ENCODE data around the gene PCDH15.

The PCDH15 gene

DNA sequence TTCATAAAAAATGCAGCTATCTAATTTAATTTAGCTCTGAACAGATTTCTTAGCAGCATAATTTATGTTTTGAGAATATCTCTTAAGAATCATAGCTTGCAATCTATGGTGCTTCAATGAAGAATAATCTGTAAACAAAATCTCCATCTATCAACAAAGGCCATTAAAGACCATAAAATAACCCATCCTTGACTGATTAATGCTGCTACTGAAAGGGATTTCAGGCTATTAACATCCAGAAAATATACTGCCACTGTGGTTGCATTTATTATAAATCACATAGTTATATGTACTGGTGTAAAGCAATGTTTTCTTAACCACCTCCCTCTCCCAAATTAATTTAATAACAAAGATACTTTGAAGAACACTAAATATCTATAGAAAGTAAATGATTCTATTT lies 191.6 kb downstream of the PCDH15 start:
- Histone ChIP-seq H2AFZ (ENCODE audit: low read depth, low read length, severe bottlenecking) (no peak overlapping the region), H3K9ac (ENCODE audit: low read length) (no peak overlapping the region), H3K27ac (ENCODE audit: low read depth, low read length) (no peak overlapping the region), H3K9me3 (ENCODE audit: insufficient read depth, low read length) (no peaks in the 10 kb centered on the region), H3K27me3 (ENCODE audit: low read length) (no peaks in the 10 kb centered on the region), H3K4me2 (ENCODE audit: low read depth, low read length, poor library complexity, severe bottlenecking) (no peak overlapping the region), H3K4me3 (ENCODE audit: insufficient read depth, low read length, poor library complexity, severe bottlenecking) (no peak overlapping the region), H3F3A (ENCODE audit: insufficient read depth) (no peaks in the 10 kb centered on the region), H3K79me2 (ENCODE audit: insufficient read depth, low read length) (no peaks in the 10 kb centered on the region), H3K9me2 (replicated peaks; ENCODE audit: insufficient read depth, low read length) (no peaks in the 10 kb centered on the region), H3K36me3 (ENCODE audit: low read length) (no peaks in the 10 kb centered on the region), H4K20me1 (ENCODE audit: low read depth, low read length) (no peaks in the 10 kb centered on the region)
- no peak for TF ChIP-seq EZH2phosphoT487 (conservative IDR thresholded peaks at IDR 0.05; ENCODE audit: low read length)
- TF ChIP-seq, protein P1, sequence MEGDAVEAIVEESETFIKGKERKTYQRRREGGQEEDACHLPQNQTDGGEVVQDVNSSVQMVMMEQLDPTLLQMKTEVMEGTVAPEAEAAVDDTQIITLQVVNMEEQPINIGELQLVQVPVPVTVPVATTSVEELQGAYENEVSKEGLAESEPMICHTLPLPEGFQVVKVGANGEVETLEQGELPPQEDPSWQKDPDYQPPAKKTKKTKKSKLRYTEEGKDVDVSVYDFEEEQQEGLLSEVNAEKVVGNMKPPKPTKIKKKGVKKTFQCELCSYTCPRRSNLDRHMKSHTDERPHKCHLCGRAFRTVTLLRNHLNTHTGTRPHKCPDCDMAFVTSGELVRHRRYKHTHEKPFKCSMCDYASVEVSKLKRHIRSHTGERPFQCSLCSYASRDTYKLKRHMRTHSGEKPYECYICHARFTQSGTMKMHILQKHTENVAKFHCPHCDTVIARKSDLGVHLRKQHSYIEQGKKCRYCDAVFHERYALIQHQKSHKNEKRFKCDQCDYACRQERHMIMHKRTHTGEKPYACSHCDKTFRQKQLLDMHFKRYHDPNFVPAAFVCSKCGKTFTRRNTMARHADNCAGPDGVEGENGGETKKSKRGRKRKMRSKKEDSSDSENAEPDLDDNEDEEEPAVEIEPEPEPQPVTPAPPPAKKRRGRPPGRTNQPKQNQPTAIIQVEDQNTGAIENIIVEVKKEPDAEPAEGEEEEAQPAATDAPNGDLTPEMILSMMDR (IDR thresholded peaks at IDR 0.05; ENCODE audit: insufficient read depth, low read length, poor library complexity, severe bottlenecking) = no peak

DNA sequence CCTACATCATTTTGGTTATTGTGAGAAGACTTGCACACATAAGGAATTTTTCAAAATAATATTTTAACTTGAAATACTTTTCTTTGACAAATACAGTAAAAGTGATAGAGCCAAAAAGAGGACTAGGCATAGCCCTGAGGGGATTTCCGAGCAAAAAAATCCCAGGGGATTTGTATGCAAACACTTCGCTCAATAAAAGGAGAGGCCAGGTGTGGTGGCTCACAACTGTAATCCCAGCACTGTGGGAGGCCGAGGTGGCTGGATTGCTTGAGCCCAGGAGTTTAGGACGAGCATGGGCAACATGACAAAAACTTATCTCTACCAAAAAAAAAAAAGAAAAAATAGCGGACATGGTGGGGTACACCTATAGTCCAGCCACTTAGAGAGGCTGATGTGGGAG lies 193.0 kb downstream of the PCDH15 start:
- no peaks in the 10 kb centered on the region for H3K9me2 ChIP-seq (replicated peaks; ENCODE audit: insufficient read depth, low read length)
- H3K27ac ChIP-seq (ENCODE audit: low read depth, low read length) = no peak overlapping the region
- H2AFZ ChIP-seq (ENCODE audit: low read depth, low read length, severe bottlenecking) = no peak overlapping the region
- no peaks in the 10 kb centered on the region for H3K36me3 ChIP-seq (ENCODE audit: low read length)
- no peaks in the 10 kb centered on the region for H4K20me1 ChIP-seq (ENCODE audit: low read depth, low read length)
- H3K27me3 ChIP-seq (ENCODE audit: low read length) = no peaks in the 10 kb centered on the region
- no peaks in the 10 kb centered on the region for H3K79me2 ChIP-seq (ENCODE audit: insufficient read depth, low read length)
- H3K9me3 ChIP-seq (ENCODE audit: insufficient read depth, low read length) = no peaks in the 10 kb centered on the region
- H3K4me3 ChIP-seq (ENCODE audit: insufficient read depth, low read length, poor library complexity, severe bottlenecking) = no peak overlapping the region
- no peak overlapping the region for H3K4me2 ChIP-seq (ENCODE audit: low read depth, low read length, poor library complexity, severe bottlenecking)
- H3K9ac ChIP-seq (ENCODE audit: low read length) = no peak overlapping the region
- TF ChIP-seq EZH2phosphoT487 (conservative IDR thresholded peaks at IDR 0.05; ENCODE audit: low read length) = no peak
- TF ChIP-seq, protein P1 (IDR thresholded peaks at IDR 0.05; ENCODE audit: insufficient read depth, low read length, poor library complexity, severe bottlenecking) = no peak
- H3F3A ChIP-seq (ENCODE audit: insufficient read depth) = no peaks in the 10 kb centered on the region

DNA sequence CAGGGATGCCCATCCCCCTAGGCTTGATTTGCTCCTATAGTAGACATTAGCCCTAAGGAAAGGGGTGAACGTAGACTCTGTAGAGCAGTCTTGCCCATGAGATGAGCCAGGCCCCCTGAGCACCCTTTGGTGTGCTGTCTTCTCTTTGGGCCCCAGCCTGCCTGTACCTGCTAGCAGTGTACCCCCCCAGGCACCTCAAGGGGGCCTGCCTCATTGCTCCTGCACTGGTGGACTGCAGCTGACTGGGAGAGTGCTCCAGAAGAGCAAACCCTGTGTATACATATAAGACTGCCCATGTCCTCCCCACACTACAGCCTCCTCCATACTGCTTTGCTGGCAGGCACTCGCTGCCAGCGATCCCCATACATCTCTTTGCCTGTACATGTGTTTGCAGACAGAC lies 206.7 kb downstream of the PCDH15 start:
- Histone ChIP-seq H3K36me3 (ENCODE audit: low read length) (no peaks in the 10 kb centered on the region), H3K9ac (ENCODE audit: low read length) (no peak overlapping the region), H3K9me2 (replicated peaks; ENCODE audit: insufficient read depth, low read length) (peaks cover 3% of the 10 kb centered on the region; the same call in 1 of the 2 replicates), H3K9me3 (ENCODE audit: insufficient read depth, low read length) (no peaks in the 10 kb centered on the region), H2AFZ (ENCODE audit: low read depth, low read length, severe bottlenecking) (no peak overlapping the region), H3K27ac (ENCODE audit: low read depth, low read length) (no peak overlapping the region), H3K4me2 (ENCODE audit: low read depth, low read length, poor library complexity, severe bottlenecking) (no peak overlapping the region), H3K4me3 (ENCODE audit: insufficient read depth, low read length, poor library complexity, severe bottlenecking) (no peak overlapping the region), H4K20me1 (ENCODE audit: low read depth, low read length) (no peaks in the 10 kb centered on the region), H3K79me2 (ENCODE audit: insufficient read depth, low read length) (no peaks in the 10 kb centered on the region), H3K27me3 (ENCODE audit: low read length) (no peaks in the 10 kb centered on the region), H3F3A (ENCODE audit: insufficient read depth) (no peaks in the 10 kb centered on the region)
- TF ChIP-seq, protein P1 (IDR thresholded peaks at IDR 0.05; ENCODE audit: insufficient read depth, low read length, poor library complexity, severe bottlenecking) = no peak
- no peak for TF ChIP-seq EZH2phosphoT487 (conservative IDR thresholded peaks at IDR 0.05; ENCODE audit: low read length)
